ENCODE results near the gene SLC8A1. TPM values are rescaled to one million over a fixed set of nuclear protein-coding genes. Genes with fewer than 3 reads are reported as not detected.

SLC8A1 gene
- total RNA-seq, 1 donor from 2014 or later: under 0.01 TPM

DNA sequence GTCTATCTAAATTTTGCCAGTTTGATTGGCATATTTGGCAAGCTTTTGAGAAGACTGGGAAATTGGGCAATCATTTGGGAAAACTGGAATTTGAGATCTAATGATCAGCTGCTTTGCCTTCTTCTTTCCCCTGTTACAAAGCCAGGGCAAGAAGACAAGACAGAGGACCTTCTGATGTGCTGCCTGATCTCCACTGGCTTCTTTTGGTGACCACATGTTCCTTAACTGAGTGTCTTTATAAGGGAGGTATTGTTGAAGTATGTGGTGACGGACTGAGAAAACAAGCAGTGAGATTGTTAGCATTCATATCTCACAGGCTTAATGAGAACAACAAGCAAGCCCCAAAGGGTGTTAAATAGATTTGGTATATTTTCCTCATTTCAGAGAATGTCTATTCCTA, 175.8 kb downstream of the SLC8A1 start:
- DNase-seq (ENCODE audit: low read depth in 2 of 2): no peak

DNA sequence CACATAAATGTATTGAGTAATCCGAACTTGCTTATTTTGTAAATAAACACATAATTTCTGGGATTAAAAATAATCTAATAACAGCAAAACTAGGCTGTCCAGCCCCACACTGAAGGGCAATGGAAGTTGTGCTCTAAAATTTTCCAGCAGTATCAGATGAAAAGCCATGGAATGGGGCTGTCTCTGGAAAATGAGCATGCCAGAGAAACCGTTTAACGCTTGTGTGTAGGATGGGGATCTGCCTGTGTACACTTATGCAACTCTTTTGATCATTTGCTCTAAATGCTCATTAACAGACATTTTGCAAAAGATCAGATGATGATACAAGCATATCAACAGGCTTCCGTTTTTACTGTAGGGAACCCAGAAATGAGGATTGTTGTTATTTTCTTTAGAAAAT, 177.6 kb downstream of the SLC8A1 start:
- no peak for DNase-seq (ENCODE audit: low read depth in 2 of 2)

DNA sequence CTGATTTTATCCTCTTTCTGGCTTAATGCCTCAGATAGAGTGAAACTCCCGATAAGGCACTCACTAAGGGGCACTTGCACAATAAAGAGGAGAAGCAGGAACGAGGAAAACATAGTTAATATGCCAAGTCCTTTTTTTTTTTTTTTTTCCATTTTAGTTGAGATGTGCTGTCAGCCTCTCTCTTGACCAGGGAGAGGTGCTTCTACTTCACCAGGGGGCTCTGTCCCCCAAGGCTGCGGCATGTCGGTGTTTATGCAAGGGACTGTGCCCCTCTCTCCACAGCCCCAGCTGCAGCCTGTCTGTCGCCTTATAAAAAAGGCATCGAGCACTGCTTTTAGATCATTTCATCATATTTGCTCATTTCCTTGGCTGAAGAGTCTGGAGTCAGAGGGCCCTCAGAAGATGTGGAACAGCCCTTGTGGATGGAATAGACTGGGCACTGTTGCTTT, 178.1 kb downstream of the SLC8A1 start:
- DNase-seq (ENCODE audit: low read depth in 2 of 2): no peak

DNA sequence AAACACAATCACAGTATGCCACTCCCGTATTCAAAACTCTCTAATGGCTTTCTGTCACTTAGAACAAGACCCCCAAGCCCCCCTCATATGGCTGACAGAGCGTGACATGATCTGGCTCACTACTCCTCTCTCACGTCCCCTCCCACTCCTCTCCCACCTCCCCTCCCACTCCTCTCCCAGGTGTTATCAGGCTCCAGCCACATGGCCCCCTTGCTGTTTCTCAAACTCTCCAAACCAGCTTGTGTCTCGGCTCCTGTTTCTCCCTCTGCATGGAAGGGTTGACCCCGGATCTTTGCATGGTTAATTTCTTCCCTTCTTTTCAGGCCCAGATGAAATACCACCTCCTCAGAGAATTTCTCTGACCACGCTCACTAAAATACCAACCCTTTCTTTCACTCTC, 180.8 kb downstream of the SLC8A1 start:
- DNase-seq (ENCODE audit: low read depth in 2 of 2): no peak

DNA sequence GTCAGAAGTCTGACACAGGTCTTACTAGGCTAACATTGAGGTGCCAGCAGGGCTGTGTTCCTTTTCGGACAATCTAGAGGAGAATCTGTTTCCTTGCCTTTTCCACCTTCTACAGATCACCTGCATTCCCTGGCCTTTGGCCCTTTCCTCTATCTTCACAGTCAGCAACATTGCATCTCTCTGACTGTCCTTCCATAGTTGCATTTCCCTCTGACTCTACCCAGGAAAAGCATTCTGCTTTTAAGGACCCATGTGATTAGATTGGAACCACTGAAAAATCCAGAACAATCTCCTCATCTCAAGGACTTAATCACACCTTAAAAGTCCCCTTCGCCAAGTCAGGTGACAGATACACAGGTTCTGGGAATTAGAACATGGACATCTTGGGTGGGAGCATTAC, 181.5 kb downstream of the SLC8A1 start:
- no peak for DNase-seq (ENCODE audit: low read depth in 2 of 2)

- DNase-seq (ENCODE audit: low read depth in 2 of 2): no peak
Observed at GRCh38 chr2:40268566-40268965, 183.3 kb downstream of the SLC8A1 start.

- no peak for DNase-seq (ENCODE audit: low read depth in 2 of 2)
Observed at GRCh38 chr2:40266201-40266600, 185.7 kb downstream of the SLC8A1 start.

GRCh38 chr2:40265602-40266001, 186.3 kb downstream of the SLC8A1 start:
- DNase-seq (ENCODE audit: low read depth in 2 of 2): no peak

DNA sequence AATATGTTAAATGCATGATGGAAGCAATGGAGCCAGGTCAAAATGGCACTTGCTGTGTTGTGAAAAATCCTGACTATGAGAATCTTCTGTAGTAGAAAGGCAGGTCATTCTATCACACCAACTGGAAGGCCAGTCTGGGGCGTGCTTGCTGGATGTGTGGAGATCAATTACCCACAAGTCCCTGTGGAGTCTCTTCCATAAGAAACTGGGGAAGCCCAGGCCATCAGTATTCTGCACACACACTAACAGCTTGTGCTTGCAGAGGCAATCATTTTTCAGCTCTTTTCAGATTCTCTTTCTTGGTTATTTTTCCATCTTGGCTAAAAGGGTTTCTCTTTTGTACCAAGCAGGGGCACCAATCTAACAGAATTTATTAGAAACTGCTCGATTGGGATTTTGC, 190.8 kb downstream of the SLC8A1 start:
- no peak for DNase-seq (ENCODE audit: low read depth in 2 of 2)

- DNase-seq (ENCODE audit: low read depth in 2 of 2): no peak
Observed at GRCh38 chr2:40260437-40260836, 191.5 kb downstream of the SLC8A1 start.

GRCh38 chr2:40259900-40260299, 192.0 kb downstream of the SLC8A1 start:
- DNase-seq (ENCODE audit: low read depth in 2 of 2): no peak

GRCh38 chr2:40258135-40258457, 193.8 kb downstream of the SLC8A1 start:
- no peak for DNase-seq (ENCODE audit: low read depth in 2 of 2)

- DNase-seq (ENCODE audit: low read depth in 2 of 2): no peak
Observed at GRCh38 chr2:40257340-40258134, 194.4 kb downstream of the SLC8A1 start.

GRCh38 chr2:40256649-40257048, 195.2 kb downstream of the SLC8A1 start:
- DNase-seq (ENCODE audit: low read depth in 2 of 2): peak; percentile 4 to 7

DNA sequence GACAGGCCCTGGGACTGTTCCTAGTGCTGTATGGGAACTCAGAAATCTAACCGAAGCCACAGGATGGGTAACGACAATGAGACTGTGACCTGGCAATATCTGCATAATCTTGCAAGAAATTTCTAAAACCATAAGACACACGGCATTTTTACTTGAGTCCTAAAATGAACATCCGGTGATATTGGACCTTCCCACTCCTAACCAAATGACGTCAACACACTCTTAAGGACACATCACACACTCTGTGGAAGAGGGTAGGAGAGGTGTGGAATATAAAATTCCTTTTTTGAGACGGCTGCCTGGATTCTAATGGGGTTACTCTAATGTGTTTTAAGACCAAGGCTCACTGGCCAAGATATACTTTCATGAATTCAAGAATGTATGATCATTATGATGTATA, 195.9 kb downstream of the SLC8A1 start:
- DNase-seq (ENCODE audit: low read depth in 2 of 2): no peak

DNA sequence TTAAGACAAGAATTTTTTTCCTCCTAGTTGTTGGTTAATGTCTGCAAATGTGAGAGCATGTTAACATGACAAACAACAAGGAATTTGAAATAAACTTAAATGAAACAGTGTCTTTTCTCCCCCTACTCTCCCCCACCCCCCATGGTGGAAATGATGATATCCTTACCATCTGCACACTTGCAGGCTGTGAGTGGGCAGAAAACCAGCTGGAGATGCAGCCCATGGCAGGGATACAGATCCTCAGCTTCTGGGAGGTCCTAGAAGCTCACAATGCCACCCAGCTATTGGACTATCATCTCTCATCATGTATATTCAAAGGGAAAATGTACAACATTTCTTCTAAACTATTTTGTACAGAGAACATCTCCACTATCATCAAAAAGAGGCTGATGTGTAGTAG, 196.8 kb downstream of the SLC8A1 start:
- no peak for DNase-seq (ENCODE audit: low read depth in 2 of 2)

DNA sequence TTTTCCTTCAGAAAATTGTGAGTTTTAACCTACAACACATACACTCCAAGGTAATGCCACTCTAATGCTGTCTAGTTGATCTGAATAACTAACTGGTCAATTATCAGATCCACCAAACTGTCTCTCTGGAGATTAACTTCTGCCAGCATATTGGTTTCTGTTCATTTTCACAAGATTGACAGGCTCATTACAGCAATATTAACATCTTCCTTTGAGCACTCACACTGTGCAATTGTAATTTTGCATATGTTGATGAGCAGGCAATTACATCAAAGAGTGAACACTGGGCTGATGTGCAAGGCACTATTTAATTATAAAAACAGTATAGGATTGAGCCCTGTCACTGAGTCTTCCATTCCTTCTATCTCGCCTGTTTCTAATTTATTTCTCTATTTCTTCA, 197.3 kb downstream of the SLC8A1 start:
- no peak for DNase-seq (ENCODE audit: low read depth in 2 of 2)

GRCh38 chr2:40251137-40251536, 200.8 kb downstream of the SLC8A1 start:
- peak; percentile 11 to 30 for DNase-seq (ENCODE audit: low read depth in 2 of 2)

GRCh38 chr2:40249577-40249976, 202.3 kb downstream of the SLC8A1 start:
- peak in 1 of 2 donors; percentile 22 for DNase-seq (ENCODE audit: low read depth in 2 of 2)

DNA sequence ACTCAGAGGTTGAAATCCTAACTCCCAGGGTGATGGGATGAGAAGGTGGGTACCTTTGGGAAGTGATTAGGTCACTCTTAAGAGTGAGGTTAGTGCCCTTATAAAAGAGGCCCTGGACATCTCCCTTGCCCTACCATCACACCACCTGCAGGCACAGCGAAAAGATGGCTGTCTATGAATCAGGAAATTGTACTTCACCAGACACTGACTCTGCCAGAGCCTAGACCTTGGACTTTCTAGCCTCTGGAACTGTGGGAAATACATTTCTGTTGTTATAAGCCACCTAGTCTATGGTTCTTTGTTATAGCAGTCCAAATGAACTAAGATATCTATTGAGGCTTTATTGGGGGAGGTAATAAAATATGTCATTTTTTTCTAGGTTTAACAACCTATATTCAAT, 203.6 kb downstream of the SLC8A1 start:
- no peak for DNase-seq (ENCODE audit: low read depth in 2 of 2)

DNA sequence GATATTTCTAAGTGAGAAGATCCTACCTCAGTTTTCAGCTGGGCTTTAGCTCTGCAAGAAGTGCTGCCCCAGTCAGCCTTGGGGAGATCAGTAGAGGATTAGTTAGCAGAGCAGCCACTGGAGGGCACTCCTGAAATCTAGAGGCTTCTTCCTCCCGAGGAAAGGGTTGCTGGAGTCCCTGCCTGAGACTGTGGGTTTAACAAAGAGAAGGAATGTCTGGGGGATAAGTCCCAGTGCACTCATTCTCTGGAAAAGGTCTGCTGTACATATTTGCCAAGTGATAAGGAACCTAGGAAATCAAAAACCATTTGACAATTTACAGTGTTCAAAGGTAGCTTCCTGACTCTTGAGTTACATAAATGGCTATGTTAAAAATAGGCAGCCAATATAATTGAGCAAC, 207.2 kb downstream of the SLC8A1 start:
- DNase-seq (ENCODE audit: low read depth in 2 of 2): peak; percentile 21 to 69

DNA sequence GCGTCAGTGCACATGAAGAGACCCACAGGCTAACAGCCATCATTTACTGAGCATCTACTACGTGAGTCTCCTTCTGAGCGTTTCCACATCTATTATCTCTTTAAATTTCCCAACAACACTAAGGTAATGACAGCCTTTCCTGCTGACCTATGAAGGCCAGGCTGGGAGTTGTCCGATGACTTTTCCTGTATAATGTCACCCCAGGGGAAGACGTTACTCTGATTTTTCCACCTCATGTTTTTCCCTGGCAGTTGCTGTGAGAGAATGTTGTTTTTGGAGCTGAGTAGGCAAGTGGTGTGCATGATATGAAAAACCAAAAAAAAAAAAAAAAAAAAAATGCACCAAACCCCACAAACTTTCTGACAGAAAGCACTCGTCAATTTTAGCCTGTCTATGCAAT, 207.6 kb downstream of the SLC8A1 start:
- peak; percentile 8 to 45 for DNase-seq (ENCODE audit: low read depth in 2 of 2)

- DNase-seq (ENCODE audit: low read depth in 2 of 2): peak in 1 of 2 donors; percentile 22
Observed at GRCh38 chr2:40243581-40244187, 208.2 kb downstream of the SLC8A1 start.
